ENCODE data around the gene MTRR. TPM values are rescaled to one million over a fixed set of nuclear protein-coding genes. Genes with fewer than 3 reads are reported as not detected.

The MTRR gene
- total RNA-seq, 1 donor from 2014 or later = 33.1 TPM

- H3K4me1 ChIP-seq = no peaks in the 10 kb centered on the region
- H3K9me3 ChIP-seq = no peaks in the 10 kb centered on the region
- DNase-seq (ENCODE audit: extremely low spot score in 2 of 2) = no peak
- TF ChIP-seq POLR2A (IDR thresholded peaks at IDR 0.05) (no peak), CTCF (IDR thresholded peaks at IDR 0.05) (no peak), POLR2AphosphoS5 (IDR thresholded peaks at IDR 0.05; ENCODE audit: insufficient read depth in 1 of 2, low read depth in 1 of 2) (no peak)
- H3K4me3 ChIP-seq = no peak overlapping the region
- peaks cover 0 to 62% of the 10 kb centered on the region in 2 donors for H3K36me3 ChIP-seq
- intact Hi-C loops (cut with DNase I) = no loop called here
- H3K27ac ChIP-seq = no peak overlapping the region
- H3K27me3 ChIP-seq = no peaks in the 10 kb centered on the region
These were observed 33.3 kb downstream of the MTRR start for GRCh38 chr5:7902201-7902600.

GRCh38 chr5:7902666-7903625, 34.0 kb downstream of the MTRR start:
- Histone ChIP-seq H3K4me3 (no peak overlapping the region), H3K9me3 (peaks cover 2% of the 10 kb centered on the region), H3K27ac (no peak overlapping the region), H3K4me1 (no peaks in the 10 kb centered on the region), H3K27me3 (no peaks in the 10 kb centered on the region), H3K36me3 (peaks cover 0 to 57% of the 10 kb centered on the region in 2 donors)
- intact Hi-C loops (cut with DNase I) = no loop called here
- no peak for DNase-seq (ENCODE audit: extremely low spot score in 2 of 2)
- TF ChIP-seq POLR2AphosphoS5 (IDR thresholded peaks at IDR 0.05; ENCODE audit: insufficient read depth in 1 of 2, low read depth in 1 of 2) (no peak), CTCF (IDR thresholded peaks at IDR 0.05) (no peak), POLR2A (IDR thresholded peaks at IDR 0.05) (no peak)

- H3K27me3 ChIP-seq = no peaks in the 10 kb centered on the region
- H3K9me3 ChIP-seq = peaks cover 5% of the 10 kb centered on the region
- DNase-seq (ENCODE audit: extremely low spot score in 2 of 2) = no peak
- no peak overlapping the region for H3K27ac ChIP-seq
- no peak overlapping the region for H3K4me3 ChIP-seq
- TF ChIP-seq POLR2A (IDR thresholded peaks at IDR 0.05) (no peak), POLR2AphosphoS5 (IDR thresholded peaks at IDR 0.05; ENCODE audit: insufficient read depth in 1 of 2, low read depth in 1 of 2) (no peak), CTCF (IDR thresholded peaks at IDR 0.05) (no peak)
- peaks cover 0 to 55% of the 10 kb centered on the region in 2 donors for H3K36me3 ChIP-seq
- intact Hi-C loops (cut with DNase I) = no loop called here
- no peaks in the 10 kb centered on the region for H3K4me1 ChIP-seq
These were observed 35.2 kb downstream of the MTRR start for GRCh38 chr5:7904170-7904569.

- Histone ChIP-seq H3K27me3 (no peaks in the 10 kb centered on the region), H3K4me1 (no peaks in the 10 kb centered on the region), H3K4me3 (no peak overlapping the region), H3K36me3 (peaks cover 0 to 22% of the 10 kb centered on the region in 2 donors), H3K9me3 (peaks cover 5% of the 10 kb centered on the region), H3K27ac (no peak overlapping the region)
- no peak for DNase-seq (ENCODE audit: extremely low spot score in 2 of 2)
- TF ChIP-seq POLR2AphosphoS5 (IDR thresholded peaks at IDR 0.05; ENCODE audit: insufficient read depth in 1 of 2, low read depth in 1 of 2) (no peak), CTCF (IDR thresholded peaks at IDR 0.05) (no peak), POLR2A (IDR thresholded peaks at IDR 0.05) (no peak)
- intact Hi-C loops (cut with DNase I) = no loop called here
These were observed 38.7 kb downstream of the MTRR start for GRCh38 chr5:7907612-7908011.

- DNase-seq (ENCODE audit: extremely low spot score in 2 of 2) = no peak
- Histone ChIP-seq H3K9me3 (peaks cover 5% of the 10 kb centered on the region), H3K27ac (no peak overlapping the region), H3K4me1 (no peaks in the 10 kb centered on the region), H3K36me3 (peaks cover 0 to 20% of the 10 kb centered on the region in 2 donors), H3K4me3 (no peak overlapping the region), H3K27me3 (no peaks in the 10 kb centered on the region)
- intact Hi-C loops (cut with DNase I) = no loop called here
- TF ChIP-seq CTCF (IDR thresholded peaks at IDR 0.05) = no peak
- no peak for TF ChIP-seq POLR2AphosphoS5 (IDR thresholded peaks at IDR 0.05; ENCODE audit: insufficient read depth in 1 of 2, low read depth in 1 of 2)
These were observed 39.4 kb downstream of the MTRR start for GRCh38 chr5:7908317-7908716.

Data from vagina (tissue), 2 donors.